Ecto neural progenitor cell (in vitro differentiated cells): ENCODE measurements around the gene ARSB.

Experiments
- DNase-seq: peaks from one replicate; pipeline ENCODE4 v3.0.0-alpha.2; 2018; ENCODE audit warnings: low spot score

ARSB gene

DNA sequence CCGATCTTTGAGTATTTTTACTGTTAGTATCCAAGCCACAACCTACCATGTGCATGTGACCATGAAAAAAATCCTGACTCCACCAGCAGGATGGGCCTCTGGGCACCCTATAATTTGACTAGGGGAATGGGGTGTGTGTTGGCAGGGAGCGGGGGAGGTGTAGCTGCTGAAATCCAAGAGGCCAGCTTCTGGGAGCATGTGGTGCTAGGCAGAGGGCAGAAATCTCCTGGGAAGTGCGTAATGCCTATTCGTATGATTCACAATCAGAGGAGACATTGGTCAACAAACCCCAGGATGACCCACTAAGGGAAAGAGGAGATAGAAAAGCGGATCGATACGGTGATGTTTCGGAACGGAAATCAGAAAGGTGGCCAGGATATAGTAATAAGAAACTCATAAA lies 149.9 kb downstream of the ARSB start:
- no peak for DNase-seq

DNA sequence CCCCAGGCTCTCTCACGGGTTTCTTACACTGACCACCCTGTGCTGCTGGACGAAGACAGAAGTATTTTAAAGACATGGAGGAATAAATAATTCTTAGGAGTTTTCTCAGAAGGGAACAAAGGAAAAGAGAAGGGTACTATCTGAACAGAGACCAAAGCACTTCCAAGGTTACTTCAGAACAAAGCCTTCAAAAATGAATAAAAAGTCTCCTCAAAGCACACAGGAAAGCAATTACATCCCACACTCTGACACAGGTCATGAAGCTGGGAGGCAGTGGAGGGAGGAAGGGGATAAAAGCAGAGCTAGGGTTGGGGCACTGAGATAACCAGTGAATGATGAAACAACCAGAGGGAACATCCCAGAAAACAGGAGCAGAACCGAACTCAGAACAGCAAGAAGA lies 151.8 kb downstream of the ARSB start:
- no peak for DNase-seq

DNA sequence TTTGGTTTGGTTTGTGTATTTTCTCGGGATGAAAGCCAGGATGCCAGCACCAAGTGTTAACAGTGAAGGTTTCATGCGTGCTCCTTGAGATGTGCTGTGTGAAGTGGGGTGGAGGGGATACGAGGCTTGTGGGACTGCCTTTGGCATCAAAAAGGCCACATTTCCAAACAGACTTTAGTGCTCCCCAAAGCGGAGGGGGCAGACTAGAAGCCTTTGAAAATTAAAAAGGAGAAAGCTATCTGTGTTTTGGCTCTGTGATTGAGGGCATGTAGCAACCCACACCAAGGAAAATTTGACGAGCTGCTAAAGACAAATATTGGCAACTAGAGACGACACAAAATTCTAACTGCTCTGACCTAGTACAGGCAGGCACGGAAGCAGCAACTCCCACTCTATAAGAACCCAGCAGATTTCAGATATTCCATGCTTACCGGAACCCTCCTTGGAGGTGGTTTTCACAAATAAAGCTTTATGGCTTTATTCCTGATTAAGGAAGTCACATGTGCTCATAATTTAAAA lies 154.5 kb downstream of the ARSB start:
- DNase-seq = no peak

GRCh38 chr5:78829811-78830527 lies 155.1 kb downstream of the ARSB start:
- DNase-seq = no peak

GRCh38 chr5:78827725-78828124 lies 157.4 kb downstream of the ARSB start:
- no peak for DNase-seq

DNA sequence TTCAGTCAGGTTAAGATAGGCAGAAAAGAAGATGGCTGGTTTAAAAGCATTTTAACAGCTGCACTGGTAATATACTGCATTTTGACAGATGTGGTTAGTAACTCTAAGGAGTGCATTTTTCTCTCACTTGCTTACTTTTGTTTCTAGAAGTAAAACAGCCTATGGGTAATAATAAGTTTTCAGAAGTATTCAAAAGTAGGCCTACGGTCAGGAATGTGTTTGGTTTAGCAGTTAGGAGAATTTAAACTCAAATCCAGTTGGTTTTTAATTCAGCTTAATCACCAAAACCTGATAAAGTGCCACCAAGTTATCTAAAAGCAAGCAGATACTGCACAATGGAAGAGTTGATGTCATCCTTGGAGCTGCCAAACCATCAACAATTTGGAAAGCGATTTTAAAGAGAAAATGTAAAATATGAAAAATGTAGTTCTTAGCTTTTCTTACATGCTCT lies 160.3 kb downstream of the ARSB start:
- no peak for DNase-seq

GRCh38 chr5:78823196-78823595 lies 161.9 kb downstream of the ARSB start:
- no peak for DNase-seq

DNA sequence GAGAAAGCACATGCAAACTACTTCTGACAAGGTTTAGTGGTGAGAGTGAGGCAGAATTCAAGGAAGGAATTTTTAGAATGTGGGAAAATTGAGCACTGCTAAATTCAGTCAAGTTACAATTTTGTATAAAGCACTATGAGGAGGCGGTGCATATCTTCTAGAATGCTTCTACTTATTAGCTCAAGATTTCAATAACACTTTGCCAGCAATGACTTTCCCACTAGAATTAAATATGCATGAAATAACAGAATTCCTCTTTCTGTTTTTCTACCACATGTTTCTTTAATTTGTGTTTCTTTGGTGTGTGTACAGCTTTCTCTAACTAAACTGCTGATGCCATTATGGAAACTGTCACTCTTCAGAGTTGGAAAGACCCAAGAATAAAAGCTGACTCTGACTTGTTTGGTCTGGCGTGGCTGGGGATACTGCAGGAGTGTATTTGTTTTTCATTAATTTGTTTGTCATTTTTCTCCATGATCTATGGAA lies 163.5 kb downstream of the ARSB start:
- no peak for DNase-seq

DNA sequence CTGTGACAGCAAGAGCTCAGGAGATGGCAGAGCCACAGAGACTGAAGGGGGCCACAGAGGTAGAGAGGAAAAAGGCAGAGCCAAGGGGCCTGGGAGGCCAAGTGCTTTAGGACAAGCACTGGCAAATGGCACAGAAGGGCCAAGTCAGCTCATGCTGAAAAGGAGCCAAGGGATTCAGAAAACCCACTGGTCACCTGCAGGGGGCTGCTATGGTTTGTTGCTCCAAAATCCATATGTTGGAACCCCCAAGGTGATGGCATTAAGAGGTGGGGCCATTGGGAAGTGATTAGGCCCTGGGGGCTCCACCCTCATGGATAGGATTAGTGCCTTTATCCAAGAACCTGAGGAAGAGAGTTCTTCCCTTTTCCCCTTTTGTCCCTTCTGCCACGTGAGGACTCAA lies 165.4 kb downstream of the ARSB start:
- DNase-seq = no peak

- DNase-seq = no peak
These were observed 165.9 kb downstream of the ARSB start for GRCh38 chr5:78819166-78819565.

GRCh38 chr5:78816143-78816765 lies 168.9 kb downstream of the ARSB start:
- DNase-seq = no peak

DNA sequence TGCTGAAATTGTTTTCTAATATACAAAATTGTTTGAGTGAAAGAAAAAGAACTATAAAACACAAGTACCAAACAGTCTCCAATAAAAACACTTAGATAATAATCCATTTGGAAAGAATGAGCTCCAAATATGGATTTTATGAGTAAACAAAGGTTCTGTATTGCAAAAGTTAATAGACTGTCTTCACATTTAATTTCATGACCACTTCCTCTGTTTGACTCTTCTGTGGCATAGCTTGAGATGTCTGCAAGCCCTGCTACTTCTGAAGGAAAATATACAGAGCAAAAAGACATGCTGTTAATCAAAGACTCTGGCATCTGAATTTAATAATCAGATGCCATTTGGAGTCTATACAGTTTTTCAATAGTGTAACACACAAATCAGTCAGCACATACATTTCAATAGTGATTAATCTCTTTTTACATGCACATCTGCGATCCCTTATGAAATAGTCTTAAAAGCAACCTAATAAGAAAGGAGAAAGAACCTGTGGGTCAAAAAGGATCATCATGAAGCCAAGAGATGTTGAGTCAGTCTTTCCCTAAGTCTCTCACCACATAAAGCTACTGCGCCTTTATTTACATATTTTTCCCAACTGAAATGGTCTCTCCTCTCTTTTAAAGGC lies 171.1 kb downstream of the ARSB start:
- no peak for DNase-seq

DNA sequence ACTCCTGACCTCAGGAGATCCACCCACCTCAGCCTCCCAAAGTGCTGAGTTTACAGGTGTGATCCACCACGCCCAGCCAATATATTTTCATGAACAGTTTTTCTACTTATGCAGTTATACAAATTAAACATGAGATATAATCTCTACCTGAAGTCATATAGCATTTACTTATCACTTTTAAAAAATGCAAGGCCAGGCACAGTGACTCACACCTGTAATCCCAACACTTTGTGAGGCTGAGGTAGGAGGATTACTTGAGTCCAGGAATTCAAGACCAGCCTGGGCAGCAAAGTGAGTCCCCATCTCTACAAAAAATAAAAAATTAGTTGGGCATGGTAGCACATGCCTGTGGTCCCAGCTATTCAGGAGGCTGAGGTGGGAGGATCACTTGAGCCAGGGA lies 171.8 kb downstream of the ARSB start:
- DNase-seq = no peak

DNA sequence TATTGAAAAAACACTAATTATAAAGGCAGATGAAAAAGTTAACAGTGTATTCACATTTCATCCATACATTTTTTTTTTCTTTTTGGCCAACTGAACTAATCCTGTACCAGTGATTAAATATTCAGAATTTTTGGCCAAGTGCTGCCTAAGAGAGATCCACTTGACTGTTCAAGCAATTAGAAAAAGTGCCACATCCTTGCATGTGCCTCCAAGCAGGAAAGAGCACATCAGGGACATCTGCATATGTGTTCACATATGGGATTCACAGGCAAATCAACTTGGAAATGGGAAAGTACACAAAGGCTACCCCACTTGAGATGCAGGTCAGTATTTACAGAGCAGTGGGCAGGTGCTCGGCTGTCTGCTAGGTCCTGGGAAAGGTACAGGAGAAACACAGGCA lies 173.2 kb downstream of the ARSB start:
- no peak for DNase-seq

DNA sequence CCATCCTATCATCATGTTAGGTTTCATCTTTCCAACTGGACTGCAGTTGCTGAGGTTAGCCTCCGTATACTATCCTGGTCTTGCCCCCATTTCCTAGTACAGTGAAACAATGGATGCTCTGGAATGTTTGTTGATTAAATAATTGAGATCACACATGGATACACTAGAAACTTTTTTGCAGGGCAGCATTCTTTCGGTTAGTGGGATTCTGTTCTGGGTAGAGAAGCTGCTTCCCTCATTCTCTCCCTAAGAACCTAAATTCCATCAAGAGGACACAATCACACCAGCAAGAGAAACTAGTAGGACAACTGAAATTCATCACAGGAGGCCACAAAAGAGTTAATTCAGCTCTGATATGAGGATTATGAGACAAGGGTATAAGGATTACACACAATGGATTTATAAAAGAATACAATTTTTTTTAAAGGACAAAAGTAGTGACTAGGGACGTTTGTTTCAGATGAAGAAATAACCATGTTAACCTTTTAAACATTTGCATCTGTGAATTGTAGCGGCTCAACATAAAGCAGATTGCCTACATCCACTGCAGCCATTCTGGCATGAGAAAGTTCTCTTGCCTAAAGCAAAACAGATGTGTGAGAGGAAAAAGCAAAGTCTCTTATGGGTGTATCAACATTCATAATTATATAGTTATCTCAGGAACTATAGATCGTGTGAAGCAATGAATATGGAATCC lies 173.8 kb downstream of the ARSB start:
- DNase-seq = no peak

- no peak for DNase-seq
These were observed 174.8 kb downstream of the ARSB start for GRCh38 chr5:78810098-78810920.

- no peak for DNase-seq
These were observed 175.7 kb downstream of the ARSB start for GRCh38 chr5:78809444-78809843.

DNA sequence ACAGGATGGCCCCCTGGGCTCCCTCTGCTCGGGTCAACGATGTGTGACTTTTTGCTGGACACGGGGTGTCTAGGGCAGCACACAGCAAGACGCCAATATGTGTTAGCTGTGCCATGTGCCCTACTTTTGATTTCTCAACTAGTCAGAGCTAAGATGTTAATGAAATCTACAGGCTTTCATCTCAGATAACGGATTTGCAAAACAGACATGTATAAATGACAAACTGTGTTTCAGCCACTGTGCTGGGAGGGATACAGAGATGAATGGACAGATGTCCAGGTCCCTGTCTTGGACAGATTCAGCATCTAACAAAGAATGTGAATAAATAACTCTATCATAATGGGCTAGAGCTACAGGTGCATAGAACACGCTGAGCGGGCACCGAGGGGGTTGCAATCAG lies 176.3 kb downstream of the ARSB start:
- DNase-seq = no peak

- no peak for DNase-seq
These were observed 176.7 kb downstream of the ARSB start for GRCh38 chr5:78808380-78808779.

GRCh38 chr5:78806544-78806943 lies 178.6 kb downstream of the ARSB start:
- no peak for DNase-seq

DNA sequence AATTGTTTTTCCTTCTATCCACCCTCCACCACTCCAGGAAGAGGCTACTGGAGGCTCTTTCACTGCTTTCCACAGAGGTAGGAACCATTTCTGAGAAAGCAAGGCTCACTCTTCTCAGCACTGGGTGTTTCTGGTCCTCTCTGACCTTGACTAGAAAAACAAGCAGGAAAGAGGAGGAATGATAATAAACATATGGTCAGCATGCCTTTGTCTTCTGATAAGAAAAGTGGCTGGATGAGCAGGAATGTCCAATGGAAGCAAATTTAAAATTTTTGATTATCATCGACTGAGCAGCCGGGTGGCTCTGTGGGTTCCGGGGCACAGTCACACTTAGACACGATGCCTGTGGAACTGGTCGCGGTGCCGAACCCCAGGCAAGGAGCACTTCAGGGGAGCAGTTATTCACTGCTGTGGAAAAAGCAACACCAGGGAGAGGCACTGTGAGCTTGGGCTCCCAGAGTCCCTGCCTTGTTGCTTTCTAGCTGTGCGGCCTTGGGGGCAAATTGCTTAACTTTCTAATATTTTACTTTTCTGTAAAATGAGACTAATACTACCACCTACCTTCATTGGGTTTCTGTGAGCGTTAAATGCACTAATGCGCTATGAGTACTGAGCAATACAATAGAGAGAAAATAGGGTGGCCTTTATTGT lies 179.5 kb downstream of the ARSB start:
- DNase-seq = no peak
